ENCODE data around the gene MGMT. TPM values are rescaled to one million over a fixed set of nuclear protein-coding genes. Genes with fewer than 3 reads are reported as not detected.

Gene MGMT
- total RNA-seq, 1 donor from 2014 or later = 13.9 TPM

GRCh38 chr10:129771991-129772431 lies 305.0 kb downstream of the MGMT start:
- H3K9me3 Mint-ChIP-seq (ENCODE audit: low read depth) = peaks cover 3% of the 10 kb centered on the region
- DNase-seq (ENCODE audit: low spot score) = no peak
- TF ChIP-seq, protein P1, sequence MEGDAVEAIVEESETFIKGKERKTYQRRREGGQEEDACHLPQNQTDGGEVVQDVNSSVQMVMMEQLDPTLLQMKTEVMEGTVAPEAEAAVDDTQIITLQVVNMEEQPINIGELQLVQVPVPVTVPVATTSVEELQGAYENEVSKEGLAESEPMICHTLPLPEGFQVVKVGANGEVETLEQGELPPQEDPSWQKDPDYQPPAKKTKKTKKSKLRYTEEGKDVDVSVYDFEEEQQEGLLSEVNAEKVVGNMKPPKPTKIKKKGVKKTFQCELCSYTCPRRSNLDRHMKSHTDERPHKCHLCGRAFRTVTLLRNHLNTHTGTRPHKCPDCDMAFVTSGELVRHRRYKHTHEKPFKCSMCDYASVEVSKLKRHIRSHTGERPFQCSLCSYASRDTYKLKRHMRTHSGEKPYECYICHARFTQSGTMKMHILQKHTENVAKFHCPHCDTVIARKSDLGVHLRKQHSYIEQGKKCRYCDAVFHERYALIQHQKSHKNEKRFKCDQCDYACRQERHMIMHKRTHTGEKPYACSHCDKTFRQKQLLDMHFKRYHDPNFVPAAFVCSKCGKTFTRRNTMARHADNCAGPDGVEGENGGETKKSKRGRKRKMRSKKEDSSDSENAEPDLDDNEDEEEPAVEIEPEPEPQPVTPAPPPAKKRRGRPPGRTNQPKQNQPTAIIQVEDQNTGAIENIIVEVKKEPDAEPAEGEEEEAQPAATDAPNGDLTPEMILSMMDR (IDR thresholded peaks at IDR 0.05) = no peak
- no peaks in the 10 kb centered on the region for H3K4me1 Mint-ChIP-seq (ENCODE audit: low read depth)
- H3K27ac Mint-ChIP-seq (ENCODE audit: unreplicated experiment) = no peak overlapping the region
- H3K36me3 Mint-ChIP-seq (ENCODE audit: low read depth) = no peaks in the 10 kb centered on the region
- H3K27me3 Mint-ChIP-seq (ENCODE audit: low read depth) = no peaks in the 10 kb centered on the region
- H3K4me3 Mint-ChIP-seq (ENCODE audit: unreplicated experiment) = no peak overlapping the region

GRCh38 chr10:129772468-129773358 lies 305.7 kb downstream of the MGMT start:
- H3K9me3 Mint-ChIP-seq (ENCODE audit: low read depth) = peaks cover 4% of the 10 kb centered on the region
- DNase-seq (ENCODE audit: low spot score) = peak; percentile 63
- H3K4me3 Mint-ChIP-seq (ENCODE audit: unreplicated experiment) = no peak overlapping the region
- no peaks in the 10 kb centered on the region for H3K27me3 Mint-ChIP-seq (ENCODE audit: low read depth)
- H3K4me1 Mint-ChIP-seq (ENCODE audit: low read depth) = no peaks in the 10 kb centered on the region
- H3K36me3 Mint-ChIP-seq (ENCODE audit: low read depth) = no peaks in the 10 kb centered on the region
- no peak overlapping the region for H3K27ac Mint-ChIP-seq (ENCODE audit: unreplicated experiment)
- TF ChIP-seq, protein P1 (IDR thresholded peaks at IDR 0.05) = no peak

DNA sequence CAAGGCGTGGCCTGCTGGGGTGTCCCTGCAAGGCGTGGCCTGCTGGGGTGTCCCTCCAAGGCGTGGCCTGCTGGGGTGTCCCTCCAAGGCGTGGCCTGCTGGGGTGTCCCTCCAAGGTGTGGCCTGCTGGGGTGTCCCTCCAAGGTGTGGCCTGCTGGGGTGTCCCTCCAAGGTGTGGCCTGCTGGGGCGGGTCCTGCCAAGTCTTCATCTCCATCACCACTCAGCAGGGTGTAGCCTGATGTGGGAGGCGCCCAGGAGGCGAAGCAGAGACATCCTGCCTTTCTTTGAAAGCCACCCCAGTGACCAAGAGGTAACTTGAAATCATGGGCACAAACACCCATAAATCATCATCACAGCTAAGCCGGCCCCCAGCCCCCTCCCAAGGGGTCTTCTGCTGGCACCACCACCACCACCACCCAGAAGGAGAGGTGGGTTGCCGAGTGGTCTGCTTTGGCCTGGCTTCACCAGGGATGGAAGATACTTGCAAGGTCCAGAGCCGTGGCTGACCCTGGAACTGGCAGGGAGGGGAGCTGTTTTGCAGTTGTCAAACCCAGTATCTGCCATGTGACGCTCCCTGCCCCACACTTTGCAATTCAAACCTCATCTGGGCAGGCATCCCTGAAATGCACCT lies 306.4 kb downstream of the MGMT start:
- H3K4me3 Mint-ChIP-seq (ENCODE audit: unreplicated experiment) = no peak overlapping the region
- H3K4me1 Mint-ChIP-seq (ENCODE audit: low read depth) = no peaks in the 10 kb centered on the region
- TF ChIP-seq, protein P1 (IDR thresholded peaks at IDR 0.05) = no peak
- no peaks in the 10 kb centered on the region for H3K27me3 Mint-ChIP-seq (ENCODE audit: low read depth)
- no peaks in the 10 kb centered on the region for H3K36me3 Mint-ChIP-seq (ENCODE audit: low read depth)
- H3K27ac Mint-ChIP-seq (ENCODE audit: unreplicated experiment) = no peak overlapping the region
- DNase-seq (ENCODE audit: low spot score) = peak; percentile 60
- peaks cover 4% of the 10 kb centered on the region for H3K9me3 Mint-ChIP-seq (ENCODE audit: low read depth)

DNA sequence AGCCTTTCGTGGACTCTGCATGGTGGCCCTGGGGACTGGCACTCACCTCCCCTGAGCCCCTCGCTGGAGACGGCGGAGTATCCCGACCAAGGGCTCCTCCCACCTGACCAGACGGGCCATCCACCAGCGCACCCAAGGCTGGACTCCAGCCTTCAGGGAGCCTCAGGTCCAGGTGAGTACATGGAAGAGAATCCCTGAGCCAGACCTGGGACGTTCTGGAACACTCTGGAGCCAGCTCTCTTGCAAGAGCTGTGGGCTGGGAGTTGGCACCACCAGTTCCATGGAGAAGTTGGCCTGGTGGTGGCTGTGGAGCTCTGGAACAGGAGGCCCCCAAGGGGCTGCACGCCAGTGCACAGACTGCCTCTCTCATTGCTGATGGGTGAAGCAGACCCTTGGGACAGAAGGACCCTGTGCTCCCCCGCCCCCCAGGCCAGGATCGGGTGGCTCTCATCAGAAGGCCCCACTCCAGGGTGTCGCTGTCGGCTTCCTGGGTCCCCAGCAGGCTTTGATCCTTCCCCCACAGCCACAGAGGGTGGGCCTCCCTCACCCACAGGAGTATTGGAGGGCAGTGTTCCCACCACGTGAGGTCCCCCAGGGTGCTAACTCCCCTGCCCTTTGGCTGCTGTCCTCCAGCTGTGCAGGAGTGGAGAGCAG lies 307.2 kb downstream of the MGMT start:
- TF ChIP-seq, protein P1 (IDR thresholded peaks at IDR 0.05) = no peak
- no peak overlapping the region for H3K27ac Mint-ChIP-seq (ENCODE audit: unreplicated experiment)
- no peaks in the 10 kb centered on the region for H3K36me3 Mint-ChIP-seq (ENCODE audit: low read depth)
- no peaks in the 10 kb centered on the region for H3K27me3 Mint-ChIP-seq (ENCODE audit: low read depth)
- DNase-seq (ENCODE audit: low spot score) = peak; percentile 84
- peaks cover 4% of the 10 kb centered on the region for H3K9me3 Mint-ChIP-seq (ENCODE audit: low read depth)
- H3K4me1 Mint-ChIP-seq (ENCODE audit: low read depth) = no peaks in the 10 kb centered on the region
- H3K4me3 Mint-ChIP-seq (ENCODE audit: unreplicated experiment) = no peak overlapping the region

All from chondrocyte (in vitro differentiated cells).